ENCODE data around the gene EHBP1.

GRCh38 chr2:62716768-62717167, 11.3 kb downstream of the EHBP1 start:
- TF ChIP-seq CTCF (conservative IDR thresholded peaks at IDR 0.05 in 1 of 2, IDR thresholded peaks at IDR 0.05 in 1 of 2; ENCODE audit: low read depth in 1 of 2, low read length in 2 of 2) (no peak), EZH2 (IDR thresholded peaks at IDR 0.05; ENCODE audit: low read length, missing control alignments) (no peak)

Data from fibroblast of lung (primary cell).